GM19467 (cell line): ENCODE measurements around the gene SLC25A24.
"Not testable (repeated sequence)": the region's sequence is repeated elsewhere in the genome, so short reads cannot be mapped to it uniquely, and the experiment has no call there.

Source experiments
- ATAC-seq: cut with Tn5 transposase; IDR thresholded peaks from one replicate; pipeline ENCODE4 v1.9.1; 2021; ENCODE audit warnings: mild to moderate bottlenecking, moderate library complexity; ENCODE audit not compliant: unreplicated experiment

Gene SLC25A24

GRCh38 chr1:108199201-108199691, 897 bp downstream of the SLC25A24 start:
- no peak for ATAC-seq

GRCh38 chr1:108194051-108194450, 6.1 kb downstream of the SLC25A24 start:
- ATAC-seq: no peak

- ATAC-seq: no peak
Observed at GRCh38 chr1:108193333-108193732, 6.8 kb downstream of the SLC25A24 start.

GRCh38 chr1:108192581-108192980, 7.6 kb downstream of the SLC25A24 start:
- ATAC-seq: no peak

- ATAC-seq: no peak
Observed at GRCh38 chr1:108190686-108191416, 9.3 kb downstream of the SLC25A24 start.

- ATAC-seq: no peak
Observed at GRCh38 chr1:108190001-108190634, 10.0 kb downstream of the SLC25A24 start.

- ATAC-seq: no peak
Observed at GRCh38 chr1:108188801-108189200, 11.3 kb downstream of the SLC25A24 start.

- no peak for ATAC-seq
Observed at GRCh38 chr1:108182959-108183700, 17.0 kb downstream of the SLC25A24 start.

GRCh38 chr1:108179018-108179417, 21.1 kb downstream of the SLC25A24 start:
- ATAC-seq: no peak

- ATAC-seq: not testable (repeated sequence)
Observed at GRCh38 chr1:108162409-108162808, 37.7 kb downstream of the SLC25A24 start.

GRCh38 chr1:108159951-108160350, 40.2 kb downstream of the SLC25A24 start:
- ATAC-seq: not testable (repeated sequence)

GRCh38 chr1:108158893-108159453, 41.2 kb downstream of the SLC25A24 start:
- no peak for ATAC-seq

- ATAC-seq: no peak
Observed at GRCh38 chr1:108154314-108154713, 45.8 kb downstream of the SLC25A24 start.

- ATAC-seq: no peak
Observed at GRCh38 chr1:108152782-108153222, 47.3 kb downstream of the SLC25A24 start.

GRCh38 chr1:108151548-108151947, 48.6 kb downstream of the SLC25A24 start:
- ATAC-seq: no peak

GRCh38 chr1:108149796-108150467, 50.2 kb downstream of the SLC25A24 start:
- no peak for ATAC-seq

GRCh38 chr1:108144569-108144968, 55.6 kb downstream of the SLC25A24 start:
- ATAC-seq: not testable (repeated sequence)

- no peak for ATAC-seq
Observed at GRCh38 chr1:108142773-108143394, 57.3 kb downstream of the SLC25A24 start.

GRCh38 chr1:108142258-108142657, 57.9 kb downstream of the SLC25A24 start:
- ATAC-seq: no peak

GRCh38 chr1:108141621-108142020, 58.5 kb downstream of the SLC25A24 start:
- no peak for ATAC-seq
